RCC 7860 (cell line): ENCODE measurements around the gene TUBB.

ENCODE experiments used
- DNase-seq: peaks from one replicate; pipeline ENCODE4 v3.0.0-alpha.2; 2015; ENCODE audit warnings: low spot score
- FAIRE-seq: peaks from 2 replicates; lab custom pipeline; 2012; peaks lifted over from hg19 to GRCh38; lab: Jason Lieb, UNC

The TUBB gene

DNA sequence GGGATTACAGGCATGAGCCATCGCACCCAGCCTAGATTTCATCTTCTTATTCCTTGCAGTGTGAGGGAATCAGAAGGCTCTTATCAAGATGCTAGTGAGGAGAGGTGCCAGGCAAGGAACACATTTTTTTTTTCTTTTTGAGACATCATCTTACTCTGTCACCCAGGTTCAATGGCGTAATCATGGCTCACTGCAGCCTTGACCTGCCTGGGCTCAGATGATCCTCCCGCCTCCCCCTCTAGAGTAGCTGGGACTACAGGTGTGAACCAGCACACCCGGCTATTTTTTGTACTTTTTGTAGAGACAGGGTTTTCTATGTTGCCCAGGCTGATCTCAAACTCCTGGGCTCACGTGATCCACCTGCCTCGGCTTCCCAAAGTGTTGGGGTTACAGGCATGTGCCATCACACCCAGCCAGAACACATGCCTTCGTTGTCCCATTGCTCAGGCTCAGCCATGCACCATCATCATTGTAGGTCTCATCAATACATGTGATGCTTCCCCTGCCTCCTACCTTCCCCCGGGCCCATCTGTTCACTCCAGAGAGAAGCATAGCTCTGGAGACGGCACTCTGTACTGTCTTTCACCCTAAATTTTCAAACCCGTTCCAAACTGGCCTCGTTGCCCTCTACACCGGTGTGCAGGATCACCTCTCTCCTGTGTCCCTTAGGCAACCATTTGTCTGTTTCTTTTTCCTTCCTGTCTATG lies 12.2 kb downstream of the TUBB start:
- no peak for FAIRE-seq
- DNase-seq = no peak

GRCh38 chr6:30735668-30736314 lies 15.6 kb downstream of the TUBB start:
- FAIRE-seq = no peak
- no peak for DNase-seq

- no peak for FAIRE-seq
- DNase-seq = no peak
Observed at GRCh38 chr6:30738532-30738931, 18.4 kb downstream of the TUBB start.

- DNase-seq (no peak), FAIRE-seq (no peak)
Observed at GRCh38 chr6:30740540-30740870, 20.4 kb downstream of the TUBB start.

DNA sequence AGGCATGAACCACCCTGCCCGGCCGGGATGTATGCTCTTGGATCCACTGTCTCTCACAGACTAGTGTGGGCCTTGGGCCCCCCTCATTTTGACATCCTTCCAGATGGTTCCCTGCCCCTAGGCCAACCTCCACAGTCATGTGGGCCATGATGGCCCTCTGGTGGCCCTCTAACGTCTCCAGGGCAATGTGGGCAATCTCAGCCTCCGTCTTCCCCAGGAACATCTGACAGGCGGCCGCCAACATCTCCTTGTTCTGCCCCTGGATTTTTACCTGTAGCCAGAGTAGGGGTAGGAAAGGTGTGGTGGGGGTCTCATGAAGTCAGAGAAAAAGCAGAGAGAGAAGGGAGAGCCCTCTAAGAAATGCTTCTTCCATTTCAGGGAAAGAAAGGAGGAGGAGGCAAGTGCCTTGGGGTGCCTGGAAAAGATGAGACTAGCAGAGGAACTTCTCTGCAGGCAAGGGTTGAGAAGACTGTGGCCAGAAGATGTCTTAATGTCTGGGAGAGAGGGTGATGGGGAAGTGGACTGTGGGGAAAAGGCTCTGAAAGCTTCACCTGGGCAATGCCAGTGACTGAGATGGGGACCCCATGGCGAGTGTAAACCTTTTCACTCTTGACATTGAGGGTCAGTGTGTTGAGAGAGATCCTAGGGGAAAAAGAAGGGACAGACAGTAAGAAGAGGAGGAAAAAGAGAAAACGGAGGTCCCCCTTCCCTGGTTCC lies 21.1 kb downstream of the TUBB start:
- DNase-seq (no peak), FAIRE-seq (no peak)

- DNase-seq (no peak), FAIRE-seq (no peak)
Observed at GRCh38 chr6:30741789-30742315, 21.7 kb downstream of the TUBB start.

- peak; percentile 26 for FAIRE-seq
- DNase-seq = peak; percentile 94
Observed at GRCh38 chr6:30742316-30743098, 22.4 kb downstream of the TUBB start, which contains the start of gene FLOT1. Gene FLOT1, minus strand, starts transcription at chr6:30742687. Its CDS starts 498 bp downstream, at chr6:30742189.

DNA sequence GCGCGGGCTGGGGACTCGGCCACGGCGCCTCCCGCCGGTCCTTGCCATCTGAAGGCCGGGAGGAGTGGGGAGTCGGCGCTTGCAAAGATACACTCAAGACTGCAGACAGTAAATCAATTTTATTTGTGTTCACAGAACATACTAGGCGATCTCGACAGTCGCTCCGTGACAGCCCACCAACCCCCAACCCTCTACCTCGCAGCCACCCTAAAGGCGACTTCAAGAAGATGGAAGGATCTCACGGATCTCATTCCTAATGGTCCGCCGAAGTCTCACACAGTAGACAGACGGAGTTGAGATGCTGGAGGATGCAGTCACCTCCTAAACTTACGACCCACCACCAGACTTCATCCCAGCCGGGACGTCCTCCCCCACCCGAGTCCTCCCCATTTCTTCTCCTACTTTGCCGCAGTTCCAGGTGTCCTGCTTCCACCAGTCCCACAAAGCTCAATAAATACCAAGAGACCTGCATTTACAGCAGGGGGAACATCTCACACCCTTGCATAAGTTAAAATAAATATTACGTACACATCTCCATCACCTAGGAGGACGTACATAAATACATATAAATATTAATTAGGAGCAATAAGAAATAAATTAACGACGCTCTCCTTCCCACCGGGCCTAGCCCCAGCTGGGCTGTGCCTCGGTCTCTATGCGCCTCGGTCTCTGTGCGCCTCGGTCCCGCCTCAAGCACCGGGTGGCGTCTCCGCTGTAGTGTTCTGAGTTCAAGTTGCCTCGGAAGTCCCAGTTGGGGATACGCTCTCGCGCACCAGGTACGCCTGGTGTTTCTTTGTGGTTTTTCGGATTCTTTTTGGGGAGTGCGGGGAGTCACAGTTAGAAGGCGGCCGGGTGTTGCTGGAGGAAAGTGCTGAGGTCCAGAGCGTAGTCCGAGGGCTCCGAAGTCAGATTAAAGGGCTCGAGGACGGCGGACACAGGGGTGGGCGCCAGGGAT lies 23.2 kb downstream of the TUBB start:
- no peak for FAIRE-seq
- DNase-seq = no peak

DNA sequence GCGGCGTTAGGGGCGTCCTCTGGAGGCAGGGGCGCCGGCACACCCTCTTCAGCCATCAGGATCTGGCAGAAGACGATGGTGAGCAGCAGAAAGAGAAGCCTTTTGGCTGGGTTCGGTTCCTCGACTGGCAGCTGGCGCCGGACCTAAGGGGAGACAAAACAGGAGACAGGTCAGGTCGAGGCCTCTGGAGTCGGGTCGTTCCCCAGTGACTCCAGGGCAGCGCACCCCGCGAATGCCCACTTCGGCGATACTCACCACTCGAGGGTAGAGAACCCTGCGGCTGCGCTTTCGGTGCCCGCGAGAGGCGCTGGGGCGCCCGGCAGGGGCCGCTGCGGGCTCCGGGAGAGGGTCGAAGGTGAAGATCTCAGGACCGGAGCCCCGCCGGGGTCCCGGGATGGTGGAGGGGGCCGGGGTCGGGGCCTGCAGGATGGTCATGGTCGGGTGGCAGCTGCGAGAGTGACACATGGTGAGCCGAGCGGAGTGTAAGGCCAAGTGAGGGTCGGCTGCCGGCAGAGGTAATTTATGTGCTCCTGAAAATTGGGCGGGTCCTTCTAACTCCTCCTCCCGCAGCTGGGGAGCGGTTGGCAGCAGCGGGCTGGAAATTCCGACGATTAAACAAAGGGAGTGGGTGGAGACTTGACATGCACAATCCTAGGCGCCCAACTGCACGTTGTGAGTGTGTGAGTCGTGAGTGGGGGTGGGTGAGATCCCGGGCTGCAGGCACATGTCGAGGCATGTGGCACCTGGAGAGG lies 24.1 kb downstream of the TUBB start, which contains the start of gene IER3:
Gene IER3, minus strand, starts transcription at position 494 of the 752 bp plus-strand sequence. Its CDS starts 29 bp downstream, at position 465.
- peak; percentile 64 for FAIRE-seq
- DNase-seq = peak; percentile 91

DNA sequence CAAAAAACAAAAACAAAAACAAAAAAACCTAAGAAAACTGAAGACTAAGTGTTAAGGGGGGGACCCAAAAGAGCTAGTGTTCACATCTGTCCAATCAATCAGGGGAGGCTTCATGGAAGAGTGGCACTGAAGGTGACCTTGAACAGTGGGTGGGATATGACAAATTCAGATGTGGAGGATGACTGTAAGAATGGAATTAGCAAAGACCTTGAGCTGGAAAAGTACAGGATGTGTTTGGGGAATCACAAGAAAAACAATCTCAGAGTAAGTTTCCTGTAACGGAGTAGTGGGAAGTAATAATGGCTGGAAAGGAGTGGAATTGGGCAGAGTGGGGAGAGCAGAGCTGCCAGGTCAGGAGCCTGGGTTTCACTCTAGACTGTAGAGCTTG lies 27.1 kb downstream of the TUBB start:
- DNase-seq = no peak
- FAIRE-seq = no peak

DNA sequence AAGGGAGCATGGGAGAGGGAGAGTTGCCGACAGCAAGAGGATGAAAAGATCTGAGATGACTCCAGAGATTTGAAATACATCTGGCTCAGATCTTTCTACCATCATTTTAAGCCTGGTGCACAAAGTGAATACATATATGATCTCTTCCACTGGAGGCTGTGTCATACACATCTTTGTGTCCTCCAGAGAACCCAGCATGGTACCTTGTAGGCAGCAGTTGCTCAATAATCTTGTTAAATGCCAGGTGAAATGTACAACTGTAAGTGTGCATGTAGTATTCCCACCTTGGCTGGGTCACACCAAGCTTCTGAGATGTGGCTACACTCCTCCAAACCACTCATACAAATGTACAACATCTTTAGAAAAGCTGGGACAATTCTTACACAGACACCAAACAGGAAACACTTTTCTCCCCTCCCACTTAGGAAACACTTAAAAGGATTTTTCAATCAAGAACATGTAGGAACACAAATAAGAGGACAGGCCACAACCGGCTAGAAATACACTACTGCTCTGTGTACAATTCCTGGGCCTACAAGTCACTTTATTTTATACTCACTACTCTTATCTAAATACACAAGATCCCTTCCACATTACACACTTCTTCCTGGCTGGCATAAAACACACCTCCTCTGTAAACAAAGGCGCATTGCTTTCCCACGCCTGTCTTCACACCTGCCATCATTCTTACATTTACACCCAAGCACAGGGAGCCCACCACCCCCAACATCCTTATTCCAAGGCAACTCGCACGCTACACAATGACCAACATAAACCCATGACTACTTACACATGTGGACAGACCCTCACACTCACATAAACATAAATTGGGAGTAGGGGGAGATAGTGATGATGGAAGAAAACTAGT lies 28.0 kb downstream of the TUBB start:
- no peak for FAIRE-seq
- no peak for DNase-seq

GRCh38 chr6:30748851-30749540 lies 28.8 kb downstream of the TUBB start:
- DNase-seq = peak; percentile 37
- FAIRE-seq = no peak

GRCh38 chr6:30749554-30750378 lies 29.6 kb downstream of the TUBB start:
- FAIRE-seq = no peak

DNA sequence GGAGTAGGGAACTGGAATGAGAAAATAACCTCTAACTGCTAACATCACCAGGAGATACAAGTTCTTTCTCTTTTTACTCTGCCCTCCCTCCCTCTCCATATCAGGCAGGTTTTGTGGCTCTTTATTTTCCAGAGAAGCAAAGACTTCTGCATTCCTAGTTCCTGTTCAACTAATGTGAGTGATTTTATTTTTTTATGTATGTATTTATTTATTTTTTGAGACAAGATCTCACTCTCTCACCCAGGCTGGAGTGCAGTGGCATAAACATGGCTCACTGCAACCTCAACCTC lies 30.2 kb downstream of the TUBB start:
- FAIRE-seq (no peak), DNase-seq (no peak)

More at GRCh38 chr6:30749554-30750378, 29.6 kb downstream of the TUBB start:
- DNase-seq = peak; percentile 67

GRCh38 chr6:30752157-30752927 lies 32.2 kb downstream of the TUBB start:
- DNase-seq = peak; percentile 100
- FAIRE-seq = peak; percentile 91

DNA sequence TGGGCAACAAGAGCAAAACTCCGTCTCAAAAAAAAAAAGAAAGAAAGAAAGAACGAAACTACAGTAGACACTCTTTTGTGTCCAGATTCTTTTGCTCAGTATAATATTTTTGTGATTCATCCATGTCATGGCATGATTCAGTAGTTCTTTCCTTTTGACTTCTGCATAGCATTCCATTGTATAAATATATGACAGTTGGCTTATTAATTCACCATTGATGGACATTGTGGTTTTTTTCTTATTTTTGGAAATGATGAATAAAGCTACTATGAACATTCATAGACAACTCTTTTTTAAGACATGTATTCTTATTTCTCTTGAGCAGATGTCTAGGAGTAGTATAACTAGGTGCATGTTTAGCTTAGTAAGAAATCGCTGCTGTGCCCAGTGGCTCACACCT lies 34.5 kb downstream of the TUBB start:
- FAIRE-seq (no peak), DNase-seq (peak; percentile 16)
